HL-60 (cell line): ENCODE results near the gene LCNL1.

Experiments used
- POLR2AphosphoS5 ChIP-seq: IDR thresholded peaks from 2 replicates; pipeline ENCODE4 v1.6.1; 2012; ENCODE audit warnings: low read depth
- TF ChIP-seq, protein P1 (sequence below): IDR thresholded peaks from one replicate; pipeline ENCODE4 v1.5.1; 2011; ENCODE audit warnings: low read length, control low read depth, inconsistent platforms; ENCODE audit not compliant: insufficient read depth

DNA sequence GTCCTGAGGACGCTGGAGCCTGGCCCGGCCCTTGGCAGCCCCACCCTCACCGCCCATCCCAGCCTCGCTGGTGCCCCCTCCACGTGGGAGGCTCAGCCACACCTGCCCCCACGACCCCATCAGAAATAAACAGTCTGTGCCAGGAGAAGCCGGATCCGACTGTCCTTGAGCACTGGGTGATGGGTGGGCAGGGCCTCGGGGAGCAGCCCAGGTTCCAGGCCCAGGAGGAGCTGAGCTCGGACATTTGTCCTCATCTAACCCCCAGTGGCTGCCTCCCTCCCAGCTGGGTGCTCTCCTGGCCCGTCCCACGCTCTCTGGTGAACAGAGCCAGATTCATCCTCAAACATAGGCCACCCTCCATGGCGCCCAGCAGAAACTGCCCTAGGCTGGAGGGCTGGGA lies 10.1 kb upstream of the LCNL1 start:
- TF ChIP-seq, protein P1, sequence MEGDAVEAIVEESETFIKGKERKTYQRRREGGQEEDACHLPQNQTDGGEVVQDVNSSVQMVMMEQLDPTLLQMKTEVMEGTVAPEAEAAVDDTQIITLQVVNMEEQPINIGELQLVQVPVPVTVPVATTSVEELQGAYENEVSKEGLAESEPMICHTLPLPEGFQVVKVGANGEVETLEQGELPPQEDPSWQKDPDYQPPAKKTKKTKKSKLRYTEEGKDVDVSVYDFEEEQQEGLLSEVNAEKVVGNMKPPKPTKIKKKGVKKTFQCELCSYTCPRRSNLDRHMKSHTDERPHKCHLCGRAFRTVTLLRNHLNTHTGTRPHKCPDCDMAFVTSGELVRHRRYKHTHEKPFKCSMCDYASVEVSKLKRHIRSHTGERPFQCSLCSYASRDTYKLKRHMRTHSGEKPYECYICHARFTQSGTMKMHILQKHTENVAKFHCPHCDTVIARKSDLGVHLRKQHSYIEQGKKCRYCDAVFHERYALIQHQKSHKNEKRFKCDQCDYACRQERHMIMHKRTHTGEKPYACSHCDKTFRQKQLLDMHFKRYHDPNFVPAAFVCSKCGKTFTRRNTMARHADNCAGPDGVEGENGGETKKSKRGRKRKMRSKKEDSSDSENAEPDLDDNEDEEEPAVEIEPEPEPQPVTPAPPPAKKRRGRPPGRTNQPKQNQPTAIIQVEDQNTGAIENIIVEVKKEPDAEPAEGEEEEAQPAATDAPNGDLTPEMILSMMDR: no peak
- TF ChIP-seq POLR2AphosphoS5: no peak
